ENCODE measurements around the gene DIP2C. TPM values are rescaled to one million over a fixed set of nuclear protein-coding genes. Genes with fewer than 3 reads are reported as not detected.
"Not testable (repeated sequence)": the region's sequence is repeated elsewhere in the genome, so short reads cannot be mapped to it uniquely, and the experiment has no call there.

Gene DIP2C
- total RNA-seq, 1 donor from 2014 or later: 30.8 TPM

GRCh38 chr10:427761-428519 is 261.5 kb downstream of the DIP2C start:
- H3K4me1 ChIP-seq: no peaks in the 10 kb centered on the region
- DNase-seq: no peak
- no peaks in the 10 kb centered on the region for H3K9me3 ChIP-seq (replicated peaks)
- intact Hi-C loops (cut with micrococcal nuclease): no loop called here
- H3K27me3 ChIP-seq (ENCODE audit: low read depth): no peaks in the 10 kb centered on the region
- H3K4me3 ChIP-seq: no peak overlapping the region
- no peak overlapping the region for H3K27ac ChIP-seq (replicated peaks)
- no peaks in the 10 kb centered on the region for H3K36me3 ChIP-seq
- TF ChIP-seq, protein P1, sequence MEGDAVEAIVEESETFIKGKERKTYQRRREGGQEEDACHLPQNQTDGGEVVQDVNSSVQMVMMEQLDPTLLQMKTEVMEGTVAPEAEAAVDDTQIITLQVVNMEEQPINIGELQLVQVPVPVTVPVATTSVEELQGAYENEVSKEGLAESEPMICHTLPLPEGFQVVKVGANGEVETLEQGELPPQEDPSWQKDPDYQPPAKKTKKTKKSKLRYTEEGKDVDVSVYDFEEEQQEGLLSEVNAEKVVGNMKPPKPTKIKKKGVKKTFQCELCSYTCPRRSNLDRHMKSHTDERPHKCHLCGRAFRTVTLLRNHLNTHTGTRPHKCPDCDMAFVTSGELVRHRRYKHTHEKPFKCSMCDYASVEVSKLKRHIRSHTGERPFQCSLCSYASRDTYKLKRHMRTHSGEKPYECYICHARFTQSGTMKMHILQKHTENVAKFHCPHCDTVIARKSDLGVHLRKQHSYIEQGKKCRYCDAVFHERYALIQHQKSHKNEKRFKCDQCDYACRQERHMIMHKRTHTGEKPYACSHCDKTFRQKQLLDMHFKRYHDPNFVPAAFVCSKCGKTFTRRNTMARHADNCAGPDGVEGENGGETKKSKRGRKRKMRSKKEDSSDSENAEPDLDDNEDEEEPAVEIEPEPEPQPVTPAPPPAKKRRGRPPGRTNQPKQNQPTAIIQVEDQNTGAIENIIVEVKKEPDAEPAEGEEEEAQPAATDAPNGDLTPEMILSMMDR (IDR thresholded peaks at IDR 0.05; ENCODE audit: borderline replicate concordance): no peak

DNA sequence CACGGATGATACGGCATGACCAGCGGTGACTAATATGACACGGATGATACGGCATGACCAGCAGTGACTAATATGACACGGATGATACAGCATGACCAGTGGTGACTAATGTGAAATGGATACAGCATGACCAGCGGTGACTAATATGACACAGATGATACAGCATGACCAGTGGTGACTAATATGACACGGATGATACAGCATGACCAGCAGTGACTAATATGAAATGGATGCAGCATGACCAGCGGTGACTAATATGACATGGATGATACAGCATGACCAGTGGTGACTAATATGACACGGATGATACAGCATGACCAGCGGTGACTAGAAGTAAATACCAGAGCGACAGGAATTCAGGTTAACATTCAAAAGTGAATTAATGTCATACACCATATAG is 264.1 kb downstream of the DIP2C start:
- H3K4me3 ChIP-seq; intact Hi-C loops (cut with micrococcal nuclease); H3K4me1 ChIP-seq; DNase-seq; H3K27me3 ChIP-seq (ENCODE audit: low read depth); H3K27ac ChIP-seq (replicated peaks); H3K9me3 ChIP-seq (replicated peaks): not testable (repeated sequence)
- H3K36me3 ChIP-seq: peaks cover 16% of the 10 kb centered on the region

GRCh38 chr10:424724-425123 is 264.7 kb downstream of the DIP2C start:
- H3K27me3 ChIP-seq (ENCODE audit: low read depth); H3K9me3 ChIP-seq (replicated peaks); H3K27ac ChIP-seq (replicated peaks); DNase-seq; H3K4me1 ChIP-seq; intact Hi-C loops (cut with micrococcal nuclease); H3K4me3 ChIP-seq: not testable (repeated sequence)
- peaks cover 22% of the 10 kb centered on the region for H3K36me3 ChIP-seq

- intact Hi-C loops (cut with micrococcal nuclease): no loop called here
- TF ChIP-seq, protein P1 (IDR thresholded peaks at IDR 0.05; ENCODE audit: borderline replicate concordance): no peak
These were observed 266.3 kb downstream of the DIP2C start for GRCh38 chr10:423178-423577.

GRCh38 chr10:422675-423074 is 266.8 kb downstream of the DIP2C start:
- Histone ChIP-seq H3K27ac (replicated peaks) (no peak overlapping the region), H3K27me3 (ENCODE audit: low read depth) (no peaks in the 10 kb centered on the region), H3K36me3 (peaks cover 38% of the 10 kb centered on the region), H3K4me3 (no peak overlapping the region), H3K9me3 (replicated peaks) (no peaks in the 10 kb centered on the region), H3K4me1 (no peaks in the 10 kb centered on the region)
- TF ChIP-seq, protein P1 (IDR thresholded peaks at IDR 0.05; ENCODE audit: borderline replicate concordance): no peak
- DNase-seq: no peak
- intact Hi-C loops (cut with micrococcal nuclease): no loop called here

More at GRCh38 chr10:423178-423577, 266.3 kb downstream of the DIP2C start:
- peaks cover 37% of the 10 kb centered on the region for H3K36me3 ChIP-seq
- H3K4me1 ChIP-seq: no peaks in the 10 kb centered on the region
- no peaks in the 10 kb centered on the region for H3K27me3 ChIP-seq (ENCODE audit: low read depth)
- no peak overlapping the region for H3K4me3 ChIP-seq
- no peak overlapping the region for H3K27ac ChIP-seq (replicated peaks)
- no peak for DNase-seq
- H3K9me3 ChIP-seq (replicated peaks): no peaks in the 10 kb centered on the region

GRCh38 chr10:422241-422640 is 267.2 kb downstream of the DIP2C start:
- Histone ChIP-seq H3K4me1 (no peaks in the 10 kb centered on the region), H3K27me3 (ENCODE audit: low read depth) (no peaks in the 10 kb centered on the region), H3K9me3 (replicated peaks) (no peaks in the 10 kb centered on the region), H3K27ac (replicated peaks) (no peak overlapping the region), H3K4me3 (no peak overlapping the region), H3K36me3 (peaks cover 38% of the 10 kb centered on the region)
- intact Hi-C loops (cut with micrococcal nuclease): no loop called here
- TF ChIP-seq, protein P1 (IDR thresholded peaks at IDR 0.05; ENCODE audit: borderline replicate concordance): no peak
- no peak for DNase-seq
